Pancreas (tissue), 10 donors: ENCODE measurements around the gene DCAF8L2. TPM values are rescaled to one million over a fixed set of nuclear protein-coding genes. Genes with fewer than 3 reads are reported as not detected.

ENCODE experiments used
- ATAC-seq, 4 donors: fragments of 200-7000 bp; cut with Tn5 transposase; one replicate each; pipeline versions ENCODE4 v1.8.0 to v1.9.1; 2020; ENCODE audit warnings: mild to moderate bottlenecking in 4 of 4, moderate library complexity in 4 of 4
- DNase-seq, 6 donors: peaks; one replicate each; pipeline ENCODE4 v3.0.0-alpha.2; 2020
- FAIRE-seq: peaks from 2 replicates; lab custom pipeline; 2012; peaks lifted over from hg19 to GRCh38; lab: Jason Lieb, UNC
- H3K27ac ChIP-seq, 4 donors: fragments of 200-600 bp; sonication (generic); 1 replicate in 3 of 4; 2 replicates in 1 of 4; pipeline versions ENCODE4 v1.5.0 to v1.8.0; 2020
- H3K27me3 ChIP-seq, 4 donors: fragments of 200-600 bp; one replicate each; pipeline ENCODE4 v1.8.0; 2021
- H3K36me3 ChIP-seq, 3 donors: fragments of 200-600 bp; sonication (generic) in 1 of 3; one replicate each; pipeline versions ENCODE4 v1.5.0 to v1.8.0; 2020 to 2021
- H3K4me1 ChIP-seq, 3 donors: fragments of 200-600 bp; one replicate each; pipeline ENCODE4 v1.8.0; 2021
- H3K4me3 ChIP-seq, 4 donors: fragments of 200-600 bp; sonication (generic) in 2 of 4; one replicate each; pipeline versions ENCODE4 v1.5.0 to v1.8.0; 2020 to 2021
- H3K9me3 ChIP-seq, 4 donors: fragments of 200-600 bp; one replicate each; pipeline ENCODE4 v1.8.0; 2021
- WGBS, 2 donors: extraction: QIAGEN DNeasy Blood & Tissue Kit; methylation state at CpG; one replicate each; pipeline ENCODE4 v1.1.7; 2013; 5-methylcytosine and 5-hydroxymethylcytosine counted together
- intact Hi-C, 3 donors: fragments of 100-400 bp; cut with DNase I; formaldehyde crosslinking; loops; one replicate each; pipeline versions ENCODE4 v1.11.1 to v1.14.2; 2022
- polyA plus RNA-seq, 2 donors: library from polyadenylated mRNA; stranded (reverse); fragments of 200-250 nt; gene quantifications; one replicate each; pipeline ENCODE4 v1.2.3, GENCODE V29; 2013
- total RNA-seq, 6 donors: library from RNA; stranded (reverse); fragmentation: NEBNext Ultra II Directional in 4 of 6; extraction: Animal tissue kit (Norgen Biotek cat#: 25700) in 4 of 6; gene quantifications; one replicate each; pipeline versions ENCODE4 v1.2.1 to v1.2.4, GENCODE V29; 2021 to 2023
- TF ChIP-seq, protein P1 (sequence below), 4 donors: fragments of 200-600 bp; sonication (generic) in 3 of 4; IDR thresholded peaks; one replicate each; pipeline versions ENCODE4 v1.5.0 to v1.8.0; 2021; ENCODE audit warnings: antibody characterized with exemption in 4 of 4
- donor health status: healthy with polysubstance abuse.
- donor health status: DM: no; HTN: no; CAD: no; lungs with moderate emphysema.
- donor health status: DM: no; HTN: no; CAD: no.
- donor health status: control.
- donor health status: control.
- donor health status: Bipolar disorder and iron deficiency.
- donor health status: DM: yes; HTN: yes; CAD: no.
- donor health status: DM: no; HTN: no; CAD: no.
- donor health status: DM: no; HTN: no; CAD: no.
- donor health status: DM: yes; HTN: yes; CAD: no.

DCAF8L2 gene
- total and polyA plus RNA-seq, 8 donors, result not detected

DNA sequence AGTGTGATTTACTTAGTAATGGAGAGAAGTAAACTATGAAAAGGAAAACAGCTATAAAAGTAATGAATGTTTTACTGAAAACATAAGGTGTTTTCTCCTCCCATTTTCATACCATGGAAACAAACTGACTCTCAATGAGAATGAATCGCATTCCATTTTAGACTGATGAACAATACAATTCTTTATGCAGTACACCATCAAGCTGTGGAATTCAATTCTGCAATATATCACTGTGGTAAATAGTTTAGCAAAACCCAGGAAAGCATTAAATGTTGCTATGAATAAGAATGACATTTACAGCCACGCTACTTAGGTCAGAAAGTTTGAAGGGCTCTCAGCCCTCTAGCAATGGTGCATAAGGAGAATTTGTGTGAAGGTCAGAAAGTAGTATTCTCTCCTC lies 7.4 kb downstream of the DCAF8L2 start:
- Histone ChIP-seq H3K9me3 (no peaks in the 10 kb centered on the region), H3K27ac (no peak overlapping the region), H3K36me3 (no peaks in the 10 kb centered on the region), H3K4me1 (no peaks in the 10 kb centered on the region), H3K4me3 (no peak overlapping the region), H3K27me3 (peaks cover 0 to 7% (median under 1%) of the 10 kb centered on the region in 4 donors)
- DNase-seq (no peak), ATAC-seq (no peak), FAIRE-seq (peak; percentile 23)
- TF ChIP-seq, protein P1, sequence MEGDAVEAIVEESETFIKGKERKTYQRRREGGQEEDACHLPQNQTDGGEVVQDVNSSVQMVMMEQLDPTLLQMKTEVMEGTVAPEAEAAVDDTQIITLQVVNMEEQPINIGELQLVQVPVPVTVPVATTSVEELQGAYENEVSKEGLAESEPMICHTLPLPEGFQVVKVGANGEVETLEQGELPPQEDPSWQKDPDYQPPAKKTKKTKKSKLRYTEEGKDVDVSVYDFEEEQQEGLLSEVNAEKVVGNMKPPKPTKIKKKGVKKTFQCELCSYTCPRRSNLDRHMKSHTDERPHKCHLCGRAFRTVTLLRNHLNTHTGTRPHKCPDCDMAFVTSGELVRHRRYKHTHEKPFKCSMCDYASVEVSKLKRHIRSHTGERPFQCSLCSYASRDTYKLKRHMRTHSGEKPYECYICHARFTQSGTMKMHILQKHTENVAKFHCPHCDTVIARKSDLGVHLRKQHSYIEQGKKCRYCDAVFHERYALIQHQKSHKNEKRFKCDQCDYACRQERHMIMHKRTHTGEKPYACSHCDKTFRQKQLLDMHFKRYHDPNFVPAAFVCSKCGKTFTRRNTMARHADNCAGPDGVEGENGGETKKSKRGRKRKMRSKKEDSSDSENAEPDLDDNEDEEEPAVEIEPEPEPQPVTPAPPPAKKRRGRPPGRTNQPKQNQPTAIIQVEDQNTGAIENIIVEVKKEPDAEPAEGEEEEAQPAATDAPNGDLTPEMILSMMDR (IDR thresholded peaks at IDR 0.05), result no peak
- intact Hi-C loops, result no loop called here
- 72 to 74% methylated on average over 2 of the region's 2 CpGs for WGBS, 2 donors

DNA sequence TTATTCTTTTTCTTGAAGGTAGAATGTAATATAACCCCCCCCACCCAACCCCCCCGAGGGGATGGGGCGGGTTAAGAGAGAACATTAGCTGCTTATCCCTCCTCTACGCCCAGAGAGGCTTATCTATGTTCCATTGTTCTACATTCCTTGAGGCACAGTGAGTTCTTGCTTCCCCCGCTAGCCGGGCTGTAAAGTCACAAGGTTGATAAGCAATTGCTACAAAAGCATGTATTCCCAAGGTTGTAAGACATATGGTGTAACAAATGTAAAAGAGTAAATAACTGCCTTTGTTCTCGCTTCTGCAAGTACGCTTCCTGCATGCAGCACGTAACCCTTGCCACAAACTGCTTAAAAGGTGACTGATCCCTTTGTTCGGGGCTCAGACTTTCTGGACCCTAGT lies 8.2 kb downstream of the DCAF8L2 start:
- ATAC-seq, result peak in 2 of 4 donors; percentile 34 to 44
- Histone ChIP-seq H3K27me3 (peaks cover 0 to 8% (median 4%) of the 10 kb centered on the region in 4 donors), H3K27ac (no peak overlapping the region), H3K9me3 (no peaks in the 10 kb centered on the region), H3K4me3 (no peak overlapping the region), H3K4me1 (no peaks in the 10 kb centered on the region), H3K36me3 (no peaks in the 10 kb centered on the region)
- FAIRE-seq, result no peak
- intact Hi-C loops, result no loop called here
- DNase-seq, result no peak
- 14 to 21% methylated on average over 9 of the region's 9 CpGs for WGBS, 2 donors
- TF ChIP-seq, protein P1 (IDR thresholded peaks at IDR 0.05), result no peak

DNA sequence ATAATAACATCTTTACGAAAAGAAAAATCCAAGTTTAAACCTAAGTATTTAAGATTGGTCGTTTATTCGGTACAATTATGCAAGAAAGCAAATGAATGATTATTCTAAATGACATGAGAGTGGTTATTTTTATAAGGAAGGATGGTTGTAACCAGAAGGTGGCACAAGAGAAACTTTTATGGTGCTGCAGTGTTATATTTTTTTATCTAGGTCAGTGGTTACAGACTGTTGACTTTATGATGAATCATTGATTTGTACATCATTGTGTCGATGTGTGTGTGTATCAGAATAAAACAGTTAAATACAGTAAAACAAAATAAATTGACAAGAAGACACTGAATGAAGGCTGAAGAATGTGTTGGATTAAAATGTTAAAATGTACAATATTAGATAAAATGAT lies 9.8 kb downstream of the DCAF8L2 start:
- Histone ChIP-seq H3K27me3 (peaks cover 0 to 8% (median 4%) of the 10 kb centered on the region in 4 donors), H3K4me1 (no peaks in the 10 kb centered on the region), H3K27ac (no peak overlapping the region), H3K36me3 (no peaks in the 10 kb centered on the region), H3K4me3 (no peak overlapping the region), H3K9me3 (no peaks in the 10 kb centered on the region)
- FAIRE-seq, result peak; percentile 97
- no peak for DNase-seq
- WGBS, 2 donors, result 38 to 41% methylated on average over 4 of the region's 4 CpGs
- peak in 2 of 4 donors; percentile 48 to 57 for ATAC-seq
- intact Hi-C loops, result no loop called here
- TF ChIP-seq, protein P1 (IDR thresholded peaks at IDR 0.05), result no peak

DNA sequence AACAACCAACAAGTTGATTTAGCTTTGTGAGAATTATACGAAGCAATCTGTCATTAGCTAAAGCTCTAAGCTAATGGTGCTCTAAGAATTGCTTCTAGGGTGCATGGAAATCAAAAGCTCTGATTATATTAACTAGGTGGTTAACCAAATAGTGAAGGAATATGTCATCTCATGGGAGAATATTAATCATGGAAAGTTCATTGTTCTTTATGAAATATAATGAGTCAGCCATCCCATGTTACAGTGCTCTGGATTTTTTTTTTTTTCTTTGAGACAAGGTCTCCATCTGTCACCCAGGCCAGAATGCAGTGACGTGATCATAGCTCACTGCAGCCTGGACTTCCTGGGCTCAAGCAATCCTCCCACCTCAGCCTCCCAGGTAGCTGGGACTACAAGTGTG lies 10.5 kb downstream of the DCAF8L2 start:
- Histone ChIP-seq H3K27ac (no peak overlapping the region), H3K9me3 (no peaks in the 10 kb centered on the region), H3K36me3 (no peaks in the 10 kb centered on the region), H3K4me3 (no peak overlapping the region), H3K27me3 (peaks cover 0 to 8% (median 4%) of the 10 kb centered on the region in 4 donors), H3K4me1 (no peaks in the 10 kb centered on the region)
- WGBS, 2 donors, result 36 to 45% methylated on average over 2 of the region's 2 CpGs
- intact Hi-C loops, result no loop called here
- FAIRE-seq (no peak), ATAC-seq (no peak), DNase-seq (no peak)
- TF ChIP-seq, protein P1 (IDR thresholded peaks at IDR 0.05), result no peak

DNA sequence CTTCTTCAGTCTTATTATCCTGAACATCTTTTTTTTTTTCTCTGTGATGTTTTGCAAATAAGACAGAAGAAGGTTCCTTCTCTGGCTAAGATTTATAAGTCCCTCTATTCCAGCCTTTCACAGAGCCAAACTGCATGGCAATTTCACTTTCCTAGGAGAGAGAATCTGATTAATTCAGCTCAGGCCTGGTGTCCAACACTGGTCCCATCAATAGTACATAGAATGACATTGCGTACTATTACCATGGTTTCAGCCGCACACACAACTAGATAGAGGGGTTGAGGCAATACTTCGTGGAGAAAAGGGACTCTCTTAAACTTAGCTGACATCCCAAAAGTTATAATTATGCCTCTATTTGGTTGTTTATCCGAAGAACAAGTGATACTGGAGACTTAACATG lies 18.5 kb downstream of the DCAF8L2 start:
- FAIRE-seq (no peak), DNase-seq (no peak), ATAC-seq (no peak)
- intact Hi-C loops, result no loop called here
- TF ChIP-seq, protein P1 (IDR thresholded peaks at IDR 0.05), result no peak
- H3K4me3 ChIP-seq, result no peak overlapping the region
- H3K27me3 ChIP-seq, result no peaks in the 10 kb centered on the region
- H3K4me1 ChIP-seq, result peaks cover 0 to 4% (median 0%) of the 10 kb centered on the region in 3 donors
- no peaks in the 10 kb centered on the region for H3K9me3 ChIP-seq
- no peak overlapping the region for H3K27ac ChIP-seq
- no peaks in the 10 kb centered on the region for H3K36me3 ChIP-seq
- WGBS, 2 donors, result 50 to 53% methylated on average over 4 of the region's 4 CpGs
